ENCODE results near the gene CSHL1.

CSHL1 gene

DNA sequence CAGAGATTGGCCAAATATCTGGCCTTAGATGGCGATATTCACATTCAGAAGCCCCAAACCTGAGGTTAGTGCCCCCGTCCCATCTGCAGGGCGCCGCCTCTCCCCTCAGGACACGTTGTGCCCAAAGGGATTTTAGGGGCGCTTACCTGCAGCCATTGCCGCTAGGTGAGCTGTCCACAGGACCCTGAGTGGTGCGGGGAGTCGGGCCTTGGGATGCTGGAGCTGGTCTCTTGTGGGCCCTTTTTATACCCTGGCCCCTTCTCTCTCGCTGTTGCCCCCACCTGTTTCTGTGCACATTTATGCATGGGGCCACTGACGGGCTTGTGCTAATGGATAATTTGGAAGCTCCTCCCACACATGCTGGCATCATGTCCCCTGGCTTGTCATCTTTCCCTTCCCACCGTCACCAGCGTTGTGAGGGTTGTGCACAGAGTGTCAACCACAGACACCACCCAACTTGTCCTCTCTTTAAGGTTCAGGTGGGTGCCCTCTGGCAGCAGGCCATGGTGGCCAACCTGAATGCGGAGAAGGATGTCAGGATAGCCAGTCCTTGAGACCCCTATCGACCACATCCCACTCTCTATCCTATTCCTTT, at the start of gene CSHL1:
TSS of gene CSHL1 (minus strand) at position 218 of the 595 bp plus-strand sequence. CDS start at position 156, 62 bp downstream.
- DNase-seq (ENCODE audit: low read depth): no peak

DNA sequence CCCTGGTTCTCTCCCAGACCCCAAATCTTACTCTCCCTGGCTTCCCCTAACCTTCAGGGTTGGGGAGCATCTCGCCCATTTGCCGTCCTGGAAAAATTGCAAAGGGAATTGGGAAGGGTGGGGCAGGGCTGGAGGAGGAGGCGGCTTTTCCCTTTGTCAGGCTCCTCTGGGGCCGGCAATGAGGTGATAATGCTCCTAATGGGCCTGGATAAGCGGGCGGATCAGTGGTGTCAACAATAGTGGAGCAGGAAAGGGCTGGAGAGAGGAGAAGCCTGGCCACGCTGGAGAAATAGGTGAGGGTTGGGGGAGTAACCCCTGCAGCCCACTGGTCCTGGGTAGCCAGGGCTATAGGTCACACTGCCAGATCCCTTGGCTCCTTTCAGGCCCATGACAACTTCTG, 49.4 kb upstream of the CSHL1 start:
- no peak for DNase-seq (ENCODE audit: low read depth)

DNA sequence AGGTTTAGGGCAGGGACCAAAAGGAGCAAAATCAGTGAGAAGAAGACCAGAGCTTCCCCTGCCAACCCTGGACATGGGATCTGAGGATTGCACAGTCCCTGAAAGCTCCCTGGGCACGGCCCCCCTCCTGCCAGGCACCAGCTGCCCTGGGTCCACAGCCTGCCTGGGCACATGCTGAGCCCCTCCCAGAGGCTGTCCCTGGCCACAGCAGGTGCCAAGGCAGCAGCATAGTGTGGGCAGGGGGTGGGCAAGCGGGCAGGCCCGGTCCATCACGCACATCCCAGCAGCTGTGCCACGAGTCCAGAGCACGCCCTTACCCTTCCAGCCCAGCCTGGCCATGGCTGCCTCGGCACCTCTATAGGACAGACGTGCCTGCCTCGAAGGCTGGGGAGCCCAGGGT, 48.9 kb upstream of the CSHL1 start:
- DNase-seq (ENCODE audit: low read depth): no peak

DNA sequence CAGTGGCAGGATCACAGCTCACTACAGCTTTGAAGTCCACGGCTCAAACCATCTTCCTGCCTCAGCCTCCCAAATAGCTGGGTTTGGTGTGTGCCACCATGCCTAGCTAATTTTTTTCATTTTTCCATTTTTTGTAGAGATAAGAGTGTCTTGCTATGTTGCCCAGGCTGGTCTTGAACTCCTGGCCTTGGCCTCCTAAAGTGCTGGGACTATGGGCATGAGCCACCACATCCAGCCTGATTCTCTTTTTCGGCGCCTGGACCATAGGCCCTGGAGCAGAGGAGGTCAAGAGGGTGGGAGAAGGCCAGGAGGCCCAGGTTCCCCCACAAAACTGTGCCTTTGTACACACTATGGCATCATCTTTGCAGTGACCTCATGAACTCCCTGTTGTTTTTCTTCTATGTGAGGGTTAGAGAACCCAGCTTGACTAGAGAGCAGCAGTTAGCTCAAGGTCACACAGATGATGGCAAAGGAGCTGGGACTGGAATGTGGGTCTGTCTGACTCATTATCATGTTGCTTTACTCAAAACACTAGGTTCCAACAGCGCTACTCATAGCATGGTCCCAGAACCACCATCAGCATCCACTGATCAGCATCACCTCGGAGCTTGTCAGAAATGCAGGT, 45.4 kb upstream of the CSHL1 start:
- DNase-seq (ENCODE audit: low read depth): peak; percentile 75

DNA sequence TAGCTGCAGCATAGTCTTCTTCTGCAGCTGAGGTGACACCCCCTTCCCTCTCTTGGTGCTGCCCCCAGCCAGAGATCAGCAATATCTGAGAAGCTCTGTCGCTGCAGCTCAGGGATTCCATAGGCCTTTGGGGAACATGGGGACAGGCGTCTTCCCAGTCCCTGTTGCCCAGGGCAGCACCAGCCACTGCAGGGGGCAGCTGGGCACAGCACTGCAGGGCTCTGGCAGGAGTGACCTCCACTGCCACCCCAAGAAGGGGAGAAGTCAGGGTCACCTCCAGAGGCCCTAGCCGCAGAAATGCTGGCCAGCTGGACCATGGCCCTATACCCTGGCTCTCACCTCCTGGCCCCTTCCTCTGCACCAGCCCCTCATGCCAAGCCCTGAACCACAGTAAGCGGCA, 44.7 kb upstream of the CSHL1 start:
- DNase-seq (ENCODE audit: low read depth): no peak

DNA sequence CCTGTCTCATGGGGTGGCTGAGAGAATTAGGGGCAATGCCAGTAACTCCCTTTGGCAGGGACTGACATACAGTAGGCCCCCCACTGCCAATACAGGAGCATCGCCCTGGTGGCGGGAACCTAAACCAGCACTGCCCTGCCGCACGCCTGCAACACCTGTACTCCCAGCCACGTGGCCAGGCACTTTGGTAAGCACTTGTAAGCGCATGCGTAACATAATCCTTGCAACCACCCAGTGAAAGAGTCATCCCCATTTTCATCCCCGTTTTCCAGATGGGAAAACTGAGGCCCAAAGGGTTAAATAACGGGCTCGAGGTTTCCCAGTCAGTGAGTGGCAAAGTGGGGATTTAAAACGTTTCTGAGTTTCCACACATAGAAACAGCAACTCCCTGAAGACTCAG, 44.2 kb upstream of the CSHL1 start:
- no peak for DNase-seq (ENCODE audit: low read depth)

DNA sequence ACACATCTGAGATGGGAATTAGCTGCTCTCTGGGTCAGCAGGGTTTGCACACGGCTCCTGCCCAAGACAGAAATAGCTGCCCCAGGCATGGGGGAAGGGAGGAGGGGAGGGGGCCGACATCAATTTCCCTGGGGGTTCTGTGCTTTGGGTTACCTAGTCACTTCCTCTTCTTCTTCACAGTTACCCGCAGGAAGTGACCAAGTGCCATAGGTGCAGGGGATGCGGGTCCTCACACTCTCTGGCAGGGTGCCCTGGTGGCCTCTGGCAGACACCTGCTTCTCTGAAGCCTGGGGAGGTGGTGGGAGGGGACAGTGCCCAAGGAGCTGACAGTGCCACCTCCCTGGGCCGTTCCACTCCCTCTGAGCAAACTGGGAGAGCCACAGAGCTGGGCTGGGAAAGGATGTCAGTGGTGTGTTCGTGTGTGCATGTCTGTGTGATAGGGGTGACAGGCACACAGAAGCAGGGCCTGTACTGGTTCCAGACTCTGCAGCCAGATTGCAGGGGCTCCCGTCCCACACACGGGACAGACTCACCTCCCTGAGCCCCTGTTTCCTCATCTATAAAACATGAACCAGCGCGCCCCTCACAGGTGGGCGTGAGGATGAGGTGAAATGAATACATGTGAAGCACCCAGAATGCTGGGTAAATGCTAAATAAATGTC, 43.5 kb upstream of the CSHL1 start:
- DNase-seq (ENCODE audit: low read depth): no peak

DNA sequence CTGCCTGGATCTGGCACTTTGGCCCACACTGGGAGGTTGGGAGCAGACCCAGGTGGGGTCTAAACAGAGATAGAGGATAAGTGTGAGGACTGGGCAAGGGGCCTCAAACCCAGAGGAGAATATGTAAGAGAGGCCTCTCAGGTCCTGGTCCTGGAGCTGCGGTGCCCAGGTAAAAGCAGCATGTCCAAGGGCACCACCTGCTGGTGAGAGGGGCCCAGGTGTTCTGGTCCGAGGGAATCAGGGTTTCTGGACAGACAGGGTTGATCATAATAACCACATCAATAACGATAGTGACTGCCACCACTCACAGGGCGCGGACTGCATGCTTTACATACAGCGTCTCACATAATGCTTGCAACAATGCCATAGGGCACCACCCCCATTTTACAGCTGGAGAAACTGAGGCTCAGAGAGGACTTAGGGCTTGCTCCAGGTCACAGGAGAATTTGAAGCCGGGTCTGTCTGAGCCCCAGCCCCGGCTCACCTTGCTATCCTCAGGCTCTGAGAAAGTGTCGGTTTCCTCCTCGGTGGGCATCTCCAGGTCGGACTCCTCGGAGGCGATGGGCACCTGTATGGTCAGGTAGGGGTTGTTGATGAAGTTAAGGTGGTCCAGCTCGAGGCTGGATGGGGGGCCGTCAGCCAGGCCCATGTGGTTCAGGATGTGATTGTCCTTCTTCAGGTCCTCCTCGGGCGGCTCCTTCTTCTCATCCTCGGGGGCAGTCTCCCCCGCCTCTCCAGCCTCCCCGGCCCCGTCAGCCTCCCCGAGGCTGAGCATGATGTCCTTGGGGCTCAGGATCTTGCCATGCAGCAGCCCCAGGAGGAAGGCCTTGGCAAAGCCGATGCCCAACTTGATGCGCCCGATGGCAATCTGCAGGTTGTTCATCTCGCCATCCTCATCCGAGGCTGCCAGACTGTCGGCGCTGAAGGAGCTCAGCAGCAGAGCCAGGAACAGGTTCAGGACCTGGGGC, 40.2 kb upstream of the CSHL1 start:
- no peak for DNase-seq (ENCODE audit: low read depth)

DNA sequence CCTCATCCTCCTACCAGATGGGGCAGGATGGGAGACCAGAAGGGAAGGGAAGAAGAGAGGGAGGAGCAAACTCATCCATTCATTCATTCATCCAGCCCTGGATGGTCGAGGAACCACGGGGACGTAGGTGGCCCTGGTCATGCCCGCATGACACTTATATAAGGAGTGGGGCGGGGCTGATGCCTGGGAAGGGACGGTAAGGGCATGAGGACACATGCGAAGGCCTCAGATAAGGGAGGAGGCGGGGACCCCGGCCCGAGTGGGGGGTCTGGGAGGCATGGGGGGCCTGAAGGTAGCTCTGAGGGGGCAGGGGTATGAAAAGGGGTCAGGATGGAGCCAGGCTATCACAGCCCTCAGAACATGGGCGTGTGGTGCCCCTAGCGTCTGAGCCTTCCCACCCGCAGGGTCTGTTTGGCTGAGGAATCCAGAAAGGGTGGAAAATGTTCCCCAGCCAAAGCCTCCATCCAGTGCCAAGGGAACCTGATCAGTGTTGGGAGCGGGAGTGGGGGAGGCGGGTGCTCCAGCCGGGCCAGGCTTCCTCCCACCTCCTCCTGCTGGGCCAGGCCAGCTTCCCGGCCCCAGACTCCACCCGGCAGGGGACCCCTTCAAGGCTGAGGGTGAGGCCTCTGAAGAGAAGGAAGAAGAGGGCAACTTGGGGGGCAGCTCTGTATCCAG, 38.7 kb upstream of the CSHL1 start:
- no peak for DNase-seq (ENCODE audit: low read depth)

DNA sequence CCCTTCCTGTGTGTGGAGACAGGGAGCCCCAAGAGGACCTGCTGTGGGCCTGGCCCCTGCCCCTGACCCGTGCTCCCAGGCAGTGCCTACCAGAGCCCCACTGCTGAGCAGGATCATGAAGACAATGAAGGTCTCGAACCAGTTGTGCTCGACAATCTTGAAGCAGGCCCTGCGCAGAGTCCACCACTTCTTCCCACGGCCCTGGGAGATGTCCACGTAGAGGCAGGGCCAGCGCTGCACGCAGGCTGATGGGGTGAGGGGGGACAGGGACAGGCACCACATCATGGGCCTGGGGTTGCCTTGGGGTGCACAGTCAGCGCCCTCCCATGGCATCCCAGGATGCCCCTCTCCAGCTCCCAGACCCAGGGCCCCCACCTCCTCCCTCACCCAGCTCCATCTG, 37.5 kb upstream of the CSHL1 start:
- DNase-seq (ENCODE audit: low read depth): no peak

DNA sequence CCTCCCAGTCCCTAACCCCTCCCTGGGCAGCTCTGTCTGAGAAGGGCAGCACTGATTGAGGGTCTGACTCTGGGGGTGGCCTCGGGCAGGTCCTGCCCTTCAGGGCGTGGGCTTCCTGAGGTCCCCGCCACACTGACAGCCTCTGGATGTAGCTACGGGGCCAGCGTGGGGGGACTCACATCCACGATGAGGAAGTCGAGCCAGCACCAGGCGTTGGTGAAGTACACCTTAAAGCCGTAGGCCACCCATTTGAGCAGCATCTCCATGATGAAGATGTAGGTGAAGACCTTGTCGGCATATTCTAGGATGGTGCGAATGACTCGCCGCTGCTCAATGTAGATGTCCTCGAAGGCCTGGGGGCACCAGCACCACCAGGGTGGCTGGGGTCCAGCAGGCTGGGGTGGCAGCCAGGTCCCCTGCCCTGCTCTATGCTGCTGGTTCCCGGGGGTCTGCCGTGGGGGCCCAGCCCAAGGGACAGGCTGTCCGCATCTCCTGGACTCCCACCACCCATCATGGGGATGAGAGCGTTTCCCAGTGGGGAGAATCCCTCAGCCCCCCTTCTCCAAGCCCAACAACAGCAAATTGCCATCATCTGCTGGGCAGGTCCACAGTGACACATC, 36.8 kb upstream of the CSHL1 start:
- DNase-seq (ENCODE audit: low read depth): no peak

DNA sequence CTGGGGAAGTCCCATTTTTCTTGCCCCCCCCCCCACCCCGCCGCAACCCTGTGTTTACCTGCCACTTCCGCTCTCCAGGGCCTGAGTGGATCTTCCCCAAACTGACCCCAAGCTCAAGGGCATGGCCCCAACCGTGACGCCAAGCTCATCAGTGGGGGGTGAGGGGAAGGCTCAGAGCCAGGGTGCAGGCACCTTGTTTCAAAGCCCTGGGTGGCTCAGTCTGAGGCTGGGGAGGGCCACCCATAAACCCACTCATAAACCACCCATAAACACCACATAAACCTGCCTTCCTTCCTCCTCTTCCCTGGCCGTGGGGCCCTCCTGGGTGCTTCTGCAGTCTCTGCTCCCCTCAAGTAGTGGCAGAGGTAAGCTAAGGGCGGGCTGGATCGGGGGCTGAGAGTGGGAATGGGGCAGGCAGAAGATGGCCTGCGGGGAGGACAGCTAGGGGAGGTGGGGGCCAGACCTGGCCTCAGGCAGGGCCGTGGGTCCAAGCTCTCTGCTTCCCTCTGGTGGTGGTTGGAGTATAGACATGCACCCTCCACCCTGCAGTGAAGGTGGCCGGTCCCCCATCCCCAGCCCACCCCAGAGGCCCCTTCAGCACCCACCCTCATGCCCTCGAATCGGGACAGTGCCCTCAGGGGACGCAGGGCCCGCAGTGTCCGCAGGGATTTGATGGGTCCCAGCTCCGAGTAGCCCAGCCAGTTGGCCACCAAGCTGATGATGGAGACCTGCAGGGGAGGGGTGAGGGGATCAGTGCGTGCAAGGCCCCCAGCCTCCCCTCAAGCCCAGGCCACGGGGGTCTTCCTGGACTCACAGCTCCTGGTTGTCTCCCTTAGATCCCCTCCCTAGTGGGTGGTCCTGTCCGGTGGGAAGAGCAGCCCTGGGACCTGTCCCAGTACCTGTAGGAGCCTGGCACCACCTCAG, 35.6 kb upstream of the CSHL1 start:
- DNase-seq (ENCODE audit: low read depth): peak; percentile 45

DNA sequence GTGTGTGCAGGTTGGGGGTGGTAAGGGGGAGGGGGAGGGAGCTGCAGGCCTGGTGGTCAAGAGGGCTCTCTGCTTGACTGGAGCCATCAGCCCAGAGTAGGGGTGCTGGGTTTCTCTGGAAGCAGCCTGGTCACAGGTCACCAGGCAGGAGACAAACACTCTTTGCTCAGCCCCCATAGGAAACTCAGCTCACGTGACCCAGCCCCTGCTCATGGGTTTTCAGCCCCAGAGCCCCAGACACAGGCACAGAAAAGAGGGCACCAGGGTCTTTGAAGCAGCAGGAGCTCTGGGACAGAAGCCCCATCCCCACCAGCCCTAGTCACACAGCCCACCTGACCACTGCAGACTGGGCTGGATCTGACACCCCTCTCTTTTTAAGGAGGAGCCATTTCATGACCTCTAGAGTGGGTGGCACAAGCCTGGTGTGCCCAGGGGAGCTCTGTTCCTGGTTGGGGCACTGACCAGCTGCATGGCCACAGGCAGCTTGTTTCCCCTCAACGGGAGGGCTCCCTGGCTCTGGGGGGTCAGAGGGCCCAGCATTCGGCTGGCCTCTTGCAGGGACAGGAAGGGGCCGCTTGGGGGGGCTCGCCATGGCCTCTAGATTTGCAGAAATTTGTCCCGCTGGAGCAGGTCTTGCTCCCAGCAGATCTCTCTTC, 34.9 kb upstream of the CSHL1 start:
- DNase-seq (ENCODE audit: low read depth): no peak

DNA sequence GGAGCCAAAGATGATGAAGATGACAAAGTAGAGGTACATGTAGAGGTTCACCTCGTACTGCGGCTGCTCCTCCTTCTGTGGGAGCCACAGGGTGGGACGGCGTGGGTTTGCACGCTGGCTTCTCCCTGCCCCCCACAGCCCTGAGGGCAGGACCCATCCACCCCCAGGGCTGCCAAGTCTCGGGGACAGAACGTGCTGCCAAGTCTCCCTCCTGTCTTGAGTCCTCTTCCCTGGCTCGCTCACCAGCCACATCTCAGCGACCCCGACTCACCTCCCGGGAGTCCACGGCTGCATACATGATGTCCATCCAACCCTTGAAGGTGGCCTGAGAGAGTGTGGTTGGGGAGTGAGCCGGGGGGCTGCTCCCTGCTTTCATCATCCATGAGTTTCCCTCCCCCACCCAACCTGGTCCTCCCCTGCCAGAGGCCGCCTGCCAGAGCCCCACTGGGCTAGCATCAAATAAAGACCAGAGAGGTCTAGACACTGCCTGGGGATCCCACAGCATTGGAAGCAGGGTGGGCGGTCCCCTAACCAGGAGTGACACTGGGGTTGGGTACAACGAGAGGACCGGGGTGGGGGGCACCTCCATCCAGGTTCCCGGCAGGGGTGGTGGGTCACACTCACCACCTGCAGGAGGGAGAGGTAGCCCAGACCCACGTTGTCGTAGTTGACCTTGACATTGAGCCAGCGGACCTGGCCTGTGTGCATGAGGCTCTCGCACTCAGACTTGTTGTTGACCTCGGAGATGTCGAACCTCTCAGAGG, 33.9 kb upstream of the CSHL1 start:
- no peak for DNase-seq (ENCODE audit: low read depth)

DNA sequence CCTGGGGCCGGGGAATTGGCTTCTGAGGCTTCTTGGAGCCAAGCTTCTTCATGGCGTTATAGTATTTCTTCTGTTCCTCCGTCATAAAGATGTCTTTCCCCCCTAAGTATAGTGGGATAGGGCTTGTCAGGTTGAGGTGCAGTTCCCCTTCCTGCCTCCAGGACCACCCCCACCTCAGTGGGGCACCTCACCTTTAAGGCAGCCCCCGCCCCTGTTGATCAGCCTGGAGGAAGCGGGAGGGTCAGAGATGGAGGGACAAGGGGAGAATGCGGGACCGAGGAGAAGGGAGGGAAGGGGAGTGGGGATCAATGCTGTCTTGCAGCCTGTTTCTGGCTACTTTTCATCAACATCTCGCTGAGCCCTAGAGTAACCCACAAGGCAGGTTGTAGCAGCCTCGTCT, 32.7 kb upstream of the CSHL1 start:
- DNase-seq (ENCODE audit: low read depth): no peak

DNA sequence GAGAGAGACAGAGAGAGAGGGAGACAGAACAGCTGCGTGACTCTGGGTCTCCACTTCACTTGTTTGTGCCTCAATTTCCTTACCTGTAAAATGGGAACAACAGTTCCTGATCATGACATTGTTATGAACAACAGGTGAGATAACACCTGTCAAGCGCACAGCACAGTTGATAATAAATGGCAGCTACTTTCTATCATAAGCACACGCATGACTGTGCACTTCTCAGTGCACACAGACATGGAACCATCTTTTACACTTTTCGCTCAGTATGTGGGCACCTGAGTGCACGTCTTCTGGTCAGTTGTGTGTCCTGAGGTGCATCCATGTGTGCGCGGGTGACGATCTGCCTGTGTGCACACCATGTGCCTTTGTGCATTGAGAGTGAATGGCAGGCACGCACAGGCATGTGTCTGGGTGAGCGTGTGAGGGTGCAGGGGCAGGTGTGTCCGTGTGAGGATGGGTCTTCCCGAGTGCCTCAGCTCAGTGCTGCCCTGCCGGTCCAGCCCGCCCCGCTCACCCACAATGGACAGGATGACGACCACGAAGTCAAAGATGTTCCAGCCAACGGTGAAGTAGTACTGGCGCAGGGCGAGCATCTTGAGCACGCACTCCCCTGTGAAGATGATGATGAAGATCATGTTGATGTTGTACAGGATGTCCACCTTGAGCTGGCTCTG, 31.4 kb upstream of the CSHL1 start:
- no peak for DNase-seq (ENCODE audit: low read depth)

DNA sequence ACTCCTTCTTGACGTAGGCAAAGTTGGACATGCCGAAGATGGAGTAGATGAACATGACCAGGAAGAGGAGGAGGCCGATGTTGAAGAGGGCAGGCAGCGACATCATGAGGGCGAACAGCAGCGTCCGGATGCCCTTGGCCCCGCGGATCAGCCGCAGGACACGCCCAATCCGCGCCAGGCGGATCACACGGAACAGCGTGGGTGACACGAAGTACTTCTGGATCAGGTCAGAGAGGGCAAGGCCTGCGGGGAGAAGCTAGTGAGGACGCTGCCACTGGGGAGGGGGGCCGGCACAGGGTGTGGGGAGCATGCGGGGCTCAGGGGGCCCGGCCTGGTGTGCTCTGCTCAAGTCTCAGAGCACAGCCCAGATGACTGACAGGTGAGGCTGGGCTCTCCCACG, 30.7 kb upstream of the CSHL1 start:
- DNase-seq (ENCODE audit: low read depth): no peak

DNA sequence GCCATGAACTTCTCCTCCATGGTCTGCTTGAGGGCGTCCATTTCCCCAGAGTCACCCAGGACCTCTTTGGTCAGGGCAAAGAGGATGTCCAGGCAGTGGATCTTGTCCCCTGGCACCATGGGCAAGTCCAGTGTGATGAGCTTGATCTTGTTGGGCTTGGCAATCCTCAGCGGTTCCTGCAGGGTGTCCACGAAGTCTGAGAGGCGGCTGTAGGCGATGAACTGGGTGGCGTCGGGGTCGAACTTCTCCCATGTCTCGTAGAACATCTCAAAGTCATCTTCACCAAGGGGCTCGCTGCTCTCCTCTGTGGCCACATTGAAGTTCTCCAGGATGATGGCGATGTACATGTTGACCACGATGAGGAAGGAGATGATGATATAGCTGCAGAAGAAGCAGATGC, 30.1 kb upstream of the CSHL1 start:
- DNase-seq (ENCODE audit: low read depth): no peak

DNA sequence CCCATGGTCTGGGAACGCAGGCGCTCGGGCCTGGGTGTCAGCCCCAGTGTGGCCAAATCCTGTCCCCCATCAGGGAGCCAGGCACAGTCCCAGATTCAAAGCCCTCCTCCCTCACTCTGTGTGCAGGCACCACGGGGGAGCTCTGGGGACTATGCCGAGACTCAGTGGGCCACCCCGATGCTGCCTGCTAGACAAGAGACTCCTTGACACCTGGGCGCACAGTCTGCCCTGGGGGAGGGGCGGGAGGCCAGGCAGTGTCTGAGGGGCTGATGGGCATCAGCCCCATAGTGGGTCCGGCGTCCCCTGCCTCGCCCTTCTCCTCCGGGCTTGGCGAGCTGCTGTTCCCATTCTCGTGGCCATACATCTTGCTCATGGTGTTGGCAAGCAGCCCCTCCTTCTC, 29.5 kb upstream of the CSHL1 start:
- no peak for DNase-seq (ENCODE audit: low read depth)

Measured in EH (cell line).